Measurements from ENCODE around the gene ITSN2.

ITSN2 gene

GRCh38 chr2:24206714-24207113 is 153.6 kb downstream of the ITSN2 start:
- H3K9me3 ChIP-seq (ENCODE audit: severe bottlenecking) = no peaks in the 10 kb centered on the region
- peaks cover 9% of the 10 kb centered on the region for H3K36me3 ChIP-seq
- H3K27ac ChIP-seq = no peak overlapping the region
- H3K27me3 ChIP-seq (ENCODE audit: insufficient read depth, low read depth, severe bottlenecking) = no peaks in the 10 kb centered on the region
- H3K4me3 ChIP-seq (ENCODE audit: low read depth, low read length) = no peak overlapping the region
- DNase-seq = no peak
- TF ChIP-seq, protein P1, sequence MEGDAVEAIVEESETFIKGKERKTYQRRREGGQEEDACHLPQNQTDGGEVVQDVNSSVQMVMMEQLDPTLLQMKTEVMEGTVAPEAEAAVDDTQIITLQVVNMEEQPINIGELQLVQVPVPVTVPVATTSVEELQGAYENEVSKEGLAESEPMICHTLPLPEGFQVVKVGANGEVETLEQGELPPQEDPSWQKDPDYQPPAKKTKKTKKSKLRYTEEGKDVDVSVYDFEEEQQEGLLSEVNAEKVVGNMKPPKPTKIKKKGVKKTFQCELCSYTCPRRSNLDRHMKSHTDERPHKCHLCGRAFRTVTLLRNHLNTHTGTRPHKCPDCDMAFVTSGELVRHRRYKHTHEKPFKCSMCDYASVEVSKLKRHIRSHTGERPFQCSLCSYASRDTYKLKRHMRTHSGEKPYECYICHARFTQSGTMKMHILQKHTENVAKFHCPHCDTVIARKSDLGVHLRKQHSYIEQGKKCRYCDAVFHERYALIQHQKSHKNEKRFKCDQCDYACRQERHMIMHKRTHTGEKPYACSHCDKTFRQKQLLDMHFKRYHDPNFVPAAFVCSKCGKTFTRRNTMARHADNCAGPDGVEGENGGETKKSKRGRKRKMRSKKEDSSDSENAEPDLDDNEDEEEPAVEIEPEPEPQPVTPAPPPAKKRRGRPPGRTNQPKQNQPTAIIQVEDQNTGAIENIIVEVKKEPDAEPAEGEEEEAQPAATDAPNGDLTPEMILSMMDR (IDR thresholded peaks at IDR 0.05; ENCODE audit: low read depth, low read length) = no peak

- DNase-seq = no peak
- no peaks in the 10 kb centered on the region for H3K9me3 ChIP-seq (ENCODE audit: severe bottlenecking)
- H3K27ac ChIP-seq = no peak overlapping the region
- H3K36me3 ChIP-seq = peaks cover 9% of the 10 kb centered on the region
- TF ChIP-seq, protein P1 (IDR thresholded peaks at IDR 0.05; ENCODE audit: low read depth, low read length) = no peak
- no peak overlapping the region for H3K4me3 ChIP-seq (ENCODE audit: low read depth, low read length)
- H3K27me3 ChIP-seq (ENCODE audit: insufficient read depth, low read depth, severe bottlenecking) = no peaks in the 10 kb centered on the region
These were observed 154.1 kb downstream of the ITSN2 start for GRCh38 chr2:24206242-24206641.

- no peak for DNase-seq
- H3K27ac ChIP-seq = no peak overlapping the region
- TF ChIP-seq, protein P1 (IDR thresholded peaks at IDR 0.05; ENCODE audit: low read depth, low read length) = no peak
- peaks cover 9% of the 10 kb centered on the region for H3K36me3 ChIP-seq
- H3K4me3 ChIP-seq (ENCODE audit: low read depth, low read length) = no peak overlapping the region
- no peaks in the 10 kb centered on the region for H3K9me3 ChIP-seq (ENCODE audit: severe bottlenecking)
- no peaks in the 10 kb centered on the region for H3K27me3 ChIP-seq (ENCODE audit: insufficient read depth, low read depth, severe bottlenecking)
These were observed 155.2 kb downstream of the ITSN2 start for GRCh38 chr2:24205131-24205530.

DNA sequence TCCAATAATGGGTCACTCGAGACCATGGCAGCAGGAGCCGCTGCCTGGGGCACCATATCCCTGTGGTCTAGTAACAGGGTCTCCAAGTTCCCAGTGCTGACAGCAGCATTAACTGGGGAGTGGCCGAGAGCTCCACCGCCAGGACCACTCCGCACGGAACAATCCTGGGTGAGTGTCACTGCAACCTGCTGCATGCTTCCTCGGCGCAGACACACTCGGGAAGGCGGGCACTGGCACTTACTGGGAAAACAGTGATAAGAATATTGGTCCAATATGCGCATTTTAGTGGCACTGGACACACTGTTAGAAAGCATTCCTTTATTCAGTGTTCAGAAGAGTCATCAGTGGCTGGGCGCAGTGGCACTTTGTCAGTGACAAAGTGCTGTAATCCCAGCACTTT is 155.8 kb downstream of the ITSN2 start:
- TF ChIP-seq, protein P1 (IDR thresholded peaks at IDR 0.05; ENCODE audit: low read depth, low read length) = no peak
- Histone ChIP-seq H3K9me3 (ENCODE audit: severe bottlenecking) (no peaks in the 10 kb centered on the region), H3K4me3 (ENCODE audit: low read depth, low read length) (no peak overlapping the region), H3K27ac (no peak overlapping the region), H3K27me3 (ENCODE audit: insufficient read depth, low read depth, severe bottlenecking) (no peaks in the 10 kb centered on the region), H3K36me3 (peaks cover 9% of the 10 kb centered on the region)
- DNase-seq = no peak

GRCh38 chr2:24203787-24204150 is 156.6 kb downstream of the ITSN2 start:
- no peaks in the 10 kb centered on the region for H3K27me3 ChIP-seq (ENCODE audit: insufficient read depth, low read depth, severe bottlenecking)
- H3K4me3 ChIP-seq (ENCODE audit: low read depth, low read length) = no peak overlapping the region
- no peak overlapping the region for H3K27ac ChIP-seq
- H3K36me3 ChIP-seq = peaks cover 5% of the 10 kb centered on the region
- TF ChIP-seq, protein P1 (IDR thresholded peaks at IDR 0.05; ENCODE audit: low read depth, low read length) = no peak
- DNase-seq = no peak
- peaks cover 2% of the 10 kb centered on the region for H3K9me3 ChIP-seq (ENCODE audit: severe bottlenecking)

GRCh38 chr2:24203029-24203786 is 157.1 kb downstream of the ITSN2 start:
- Histone ChIP-seq H3K27ac (no peak overlapping the region), H3K27me3 (ENCODE audit: insufficient read depth, low read depth, severe bottlenecking) (no peaks in the 10 kb centered on the region), H3K4me3 (ENCODE audit: low read depth, low read length) (no peak overlapping the region), H3K9me3 (ENCODE audit: severe bottlenecking) (peaks cover 6% of the 10 kb centered on the region), H3K36me3 (peaks cover 5% of the 10 kb centered on the region)
- no peak for DNase-seq
- TF ChIP-seq, protein P1 (IDR thresholded peaks at IDR 0.05; ENCODE audit: low read depth, low read length) = no peak

Measured in WERI-Rb-1 (cell line).